ENCODE data around the gene C1QTNF8.

DNA sequence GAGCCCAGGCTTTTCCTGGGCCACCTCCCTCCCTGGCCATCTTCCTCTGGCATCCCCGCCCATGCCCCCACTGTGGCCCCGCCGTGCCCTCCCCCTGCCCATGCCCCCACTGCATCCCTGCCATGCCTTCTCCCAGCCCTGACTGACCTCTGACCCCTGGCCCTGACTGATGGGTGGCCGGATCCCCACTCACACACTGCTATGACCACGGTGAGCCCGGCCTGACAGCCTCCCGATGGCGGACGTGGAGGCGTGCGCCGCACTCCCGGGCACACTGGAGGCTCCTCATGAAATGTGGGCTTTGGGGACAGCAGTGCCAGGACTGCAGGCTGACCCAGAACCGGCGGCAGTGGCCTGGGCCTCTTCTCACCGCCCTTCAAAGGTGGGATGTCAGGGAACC lies 10.6 kb upstream of the C1QTNF8 start:
- TF ChIP-seq, protein P1, sequence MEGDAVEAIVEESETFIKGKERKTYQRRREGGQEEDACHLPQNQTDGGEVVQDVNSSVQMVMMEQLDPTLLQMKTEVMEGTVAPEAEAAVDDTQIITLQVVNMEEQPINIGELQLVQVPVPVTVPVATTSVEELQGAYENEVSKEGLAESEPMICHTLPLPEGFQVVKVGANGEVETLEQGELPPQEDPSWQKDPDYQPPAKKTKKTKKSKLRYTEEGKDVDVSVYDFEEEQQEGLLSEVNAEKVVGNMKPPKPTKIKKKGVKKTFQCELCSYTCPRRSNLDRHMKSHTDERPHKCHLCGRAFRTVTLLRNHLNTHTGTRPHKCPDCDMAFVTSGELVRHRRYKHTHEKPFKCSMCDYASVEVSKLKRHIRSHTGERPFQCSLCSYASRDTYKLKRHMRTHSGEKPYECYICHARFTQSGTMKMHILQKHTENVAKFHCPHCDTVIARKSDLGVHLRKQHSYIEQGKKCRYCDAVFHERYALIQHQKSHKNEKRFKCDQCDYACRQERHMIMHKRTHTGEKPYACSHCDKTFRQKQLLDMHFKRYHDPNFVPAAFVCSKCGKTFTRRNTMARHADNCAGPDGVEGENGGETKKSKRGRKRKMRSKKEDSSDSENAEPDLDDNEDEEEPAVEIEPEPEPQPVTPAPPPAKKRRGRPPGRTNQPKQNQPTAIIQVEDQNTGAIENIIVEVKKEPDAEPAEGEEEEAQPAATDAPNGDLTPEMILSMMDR (IDR thresholded peaks at IDR 0.05; ENCODE audit: borderline replicate concordance, extremely low read depth, low read length, poor library complexity, severe bottlenecking): no peak
- no peak for TF ChIP-seq EZH2 (IDR thresholded peaks at IDR 0.05; ENCODE audit: borderline replicate concordance, low read depth, low read length, severe bottlenecking)

Data from DND-41 (cell line).